Ovary (tissue), 3 donors: ENCODE results near the gene NEDD4L.

Experiments
- CTCF ChIP-seq, 3 donors: fragments of 450-650 bp in 2 of 3; fragments of 200-600 bp in 1 of 3; IDR thresholded peaks; one replicate each; pipeline versions ENCODE4 v1.5.1 to v1.8.0; 2016 to 2022; ENCODE audit warnings: antibody characterized with exemption in 3 of 3, mild to moderate bottlenecking in 1 of 3
- EP300 ChIP-seq: sonication (generic); formaldehyde crosslinking; IDR thresholded peaks from one replicate; pipeline ENCODE4 v1.6.1; 2017; ENCODE audit warnings: antibody characterized with exemption
- POLR2A ChIP-seq: fragments of 450-650 bp; IDR thresholded peaks from one replicate; pipeline ENCODE4 v1.6.1; 2017; ENCODE audit warnings: antibody characterized with exemption, mild to moderate bottlenecking, moderate library complexity
- donor health status: DM: no; HTN: no; CAD: no.

- TF ChIP-seq CTCF (IDR thresholded peaks at IDR 0.05), result no peak
- no peak for TF ChIP-seq POLR2A
- TF ChIP-seq EP300, result no peak
Measured at GRCh38 chr18:58221060-58221725, 177.2 kb downstream of the NEDD4L start.
